Bronchial epithelial cell (primary cell): Measurements from ENCODE around the gene SPRR2F. TPM values are rescaled to one million over a fixed set of nuclear protein-coding genes. Genes with fewer than 3 reads are reported as not detected.
"Not testable (repeated sequence)": the region's sequence is repeated elsewhere in the genome, so short reads cannot be mapped to it uniquely, and the experiment has no call there.

Source experiments
- DNase-seq: peaks from one replicate; pipeline ENCODE4 v3.0.0-alpha.2; 2010; ENCODE audit warnings: low read depth
- FAIRE-seq: peaks from 2 replicates; lab custom pipeline; 2011; peaks lifted over from hg19 to GRCh38; lab: Jason Lieb, UNC
- H3K27me3 ChIP-seq: 2 replicates; pipeline ENCODE4 v1.5.1; 2011; ENCODE audit warnings: low read length; ENCODE audit not compliant: control insufficient read depth, insufficient read depth
- H3K36me3 ChIP-seq: 2 replicates; pipeline ENCODE4 v1.5.1; 2011; ENCODE audit warnings: low read length; ENCODE audit not compliant: control insufficient read depth, insufficient read depth
- H3K4me3 ChIP-seq: 2 replicates; pipeline ENCODE4 v1.5.1; 2011; ENCODE audit warnings: mild to moderate bottlenecking, low read depth, low read length, control low read depth
- CTCF ChIP-seq: IDR thresholded peaks from 2 replicates; pipeline ENCODE4 v1.5.1; 2011; ENCODE audit warnings: mild to moderate bottlenecking, moderate library complexity, low read length, control low read depth, inconsistent platforms; ENCODE audit not compliant: insufficient read depth, severe bottlenecking
- total RNA-seq: library from RNA; depleted of rRNA; stranded (reverse); fragments of >200 nt; gene quantifications from 2 replicates; pipeline ENCODE4 v1.2.1, GENCODE V29; 2014

Gene SPRR2F
- total RNA-seq, 1 donor from 2014 or later = not detected

GRCh38 chr1:153120945-153121344 is 7.6 kb upstream of the SPRR2F start:
- no peak for FAIRE-seq
- no peak for TF ChIP-seq CTCF
- no peak overlapping the region for H3K4me3 ChIP-seq

GRCh38 chr1:153119491-153119971 is 6.2 kb upstream of the SPRR2F start:
- no peak for FAIRE-seq

More at GRCh38 chr1:153120945-153121344, 7.6 kb upstream of the SPRR2F start:
- no peak for DNase-seq
- Histone ChIP-seq H3K36me3 (no peaks in the 10 kb centered on the region), H3K27me3 (no peaks in the 10 kb centered on the region)

GRCh38 chr1:153115264-153115663 is 1.9 kb upstream of the SPRR2F start:
- not testable (repeated sequence) for DNase-seq, H3K27me3 ChIP-seq, H3K36me3 ChIP-seq, H3K4me3 ChIP-seq
- FAIRE-seq = peak; percentile 47

More at GRCh38 chr1:153119491-153119971, 6.2 kb upstream of the SPRR2F start:
- Histone ChIP-seq H3K4me3 (no peak overlapping the region), H3K27me3 (no peaks in the 10 kb centered on the region), H3K36me3 (no peaks in the 10 kb centered on the region)
- TF ChIP-seq CTCF = no peak
- no peak for DNase-seq

- DNase-seq, FAIRE-seq, H3K4me3 ChIP-seq, H3K27me3 ChIP-seq, H3K36me3 ChIP-seq: not testable (repeated sequence)
Observed at GRCh38 chr1:153112454-153112853, 862 bp downstream of the SPRR2F start.

- peak; percentile 99 for DNase-seq
- peak; percentile 28 for FAIRE-seq
- no peak for TF ChIP-seq CTCF
- H3K4me3 ChIP-seq = no peak overlapping the region
- no peaks in the 10 kb centered on the region for H3K36me3 ChIP-seq
- H3K27me3 ChIP-seq = no peaks in the 10 kb centered on the region
Observed at GRCh38 chr1:153100245-153100644, 13.1 kb downstream of the SPRR2F start.

GRCh38 chr1:153099461-153100045 is 13.8 kb downstream of the SPRR2F start:
- FAIRE-seq = no peak

More at GRCh38 chr1:153099461-153100045, 13.8 kb downstream of the SPRR2F start:
- Histone ChIP-seq H3K36me3 (no peaks in the 10 kb centered on the region), H3K4me3 (no peak overlapping the region), H3K27me3 (no peaks in the 10 kb centered on the region)
- no peak for TF ChIP-seq CTCF
- peak; percentile 62 for DNase-seq
